ENCODE data around the gene TSEN2. TPM values are rescaled to one million over a fixed set of nuclear protein-coding genes. Genes with fewer than 3 reads are reported as not detected.

TSEN2 gene
- total and polyA plus RNA-seq, 2 of the 13 experiments (the other 11 are each of a cell fraction or from before 2014, with no cell fraction given), result 11.0 to 17.3 TPM

GRCh38 chr3:12462159-12462947 lies 21.9 kb upstream of the TSEN2 start (continued):
- peak; percentile 41; the same call in 1 of the 2 replicates for TF ChIP-seq KDM2A (CRISPR knock-in tag; IDR thresholded peaks at IDR 0.05; ENCODE audit: borderline replicate concordance, low read depth)
- TF ChIP-seq ZSCAN12 (CRISPR knock-in tag; IDR thresholded peaks at IDR 0.05), result no peak
- TF ChIP-seq MTA1 (CRISPR knock-in tag; IDR thresholded peaks at IDR 0.05; ENCODE audit: borderline replicate concordance), result peak; percentile 44; the same call in 1 of the 2 replicates
- peak; percentile 86; the same call in 1 of the 2 replicates for TF ChIP-seq RCOR2 (CRISPR knock-in tag; IDR thresholded peaks at IDR 0.05)
- peak; percentile 62; the same call in 1 of the 2 replicates for TF ChIP-seq NFIC (IDR thresholded peaks at IDR 0.05; ENCODE audit: low read length)
- TF ChIP-seq MTERF4 (CRISPR knock-in tag; IDR thresholded peaks at IDR 0.05), result peak; percentile 21; the same call in 1 of the 2 replicates
- TF ChIP-seq IKZF5 (CRISPR knock-in tag; IDR thresholded peaks at IDR 0.05), result peak; percentile 84
- no peak for TF ChIP-seq PCBP1 (IDR thresholded peaks at IDR 0.05; ENCODE audit: borderline replicate concordance, low read depth, low read length)
- peak; percentile 64; the same call in 1 of the 2 replicates for TF ChIP-seq NRL (CRISPR knock-in tag; IDR thresholded peaks at IDR 0.05; ENCODE audit: borderline replicate concordance)
- TF ChIP-seq ELF3 (CRISPR knock-in tag; IDR thresholded peaks at IDR 0.05), result peak; percentile 76
- peak; percentile 50; the same call in 1 of the 2 replicates for TF ChIP-seq ZNF414 (CRISPR knock-in tag; IDR thresholded peaks at IDR 0.05)
- no peak for TF ChIP-seq SRSF9 (IDR thresholded peaks at IDR 0.05; ENCODE audit: borderline replicate concordance, insufficient read depth, low read depth, low read length, poor library complexity, severe bottlenecking)
- TF ChIP-seq LRRFIP1 (CRISPR knock-in tag; conservative IDR thresholded peaks at IDR 0.05), result no peak
- no peak for TF ChIP-seq RNF219 (CRISPR knock-in tag; IDR thresholded peaks at IDR 0.05)
- no peak for TF ChIP-seq FOXJ3 (CRISPR knock-in tag; IDR thresholded peaks at IDR 0.05; ENCODE audit: borderline replicate concordance)
- TF ChIP-seq ZNF331 (CRISPR knock-in tag; IDR thresholded peaks at IDR 0.05), result 0 out of 2 replicates have a peak, but pooled peaks have one; percentile 8
- peak; percentile 66 for TF ChIP-seq RARA (CRISPR knock-in tag; IDR thresholded peaks at IDR 0.05)
- TF ChIP-seq ZNF292 (CRISPR knock-in tag; IDR thresholded peaks at IDR 0.05; ENCODE audit: borderline replicate concordance, low read depth), result peak; percentile 95
- TF ChIP-seq YEATS2 (CRISPR knock-in tag; IDR thresholded peaks at IDR 0.05; ENCODE audit: borderline replicate concordance), result peak; percentile 49; the same call in 1 of the 2 replicates
